OCI-LY3 (cell line): Measurements from ENCODE around the gene NBEAL2.

Experiments used
- H2AFZ ChIP-seq: fragments of 200-600, 300-600 bp; shearing (Covaris generic); 2 replicates; pipeline ENCODE4 v1.6.0; 2014; ENCODE audit warnings: antibody characterized with exemption, low read depth, low read length
- H3K27ac ChIP-seq: fragments of 200-600, 300-600 bp; sonication (generic); 2 replicates; pipeline ENCODE4 v1.5.1; 2014; ENCODE audit warnings: mild to moderate bottlenecking, low read length, moderate library complexity, mixed read lengths
- H3K27me3 ChIP-seq: fragments of 200-600, 300-600 bp; sonication (generic); 2 replicates; pipeline ENCODE4 v1.6.1; 2014; ENCODE audit warnings: low read depth, low read length, mixed read lengths
- H3K36me3 ChIP-seq: fragments of 200-600, 300-600 bp; sonication (generic); replicated peaks from 2 replicates; pipeline ENCODE3; 2014; ENCODE audit warnings: low read depth, low read length, mixed read lengths
- H3K4me1 ChIP-seq: fragments of 300-600, 200-600 bp; sonication (generic); 2 replicates; pipeline ENCODE4 v1.6.1; 2014; ENCODE audit warnings: low read length, mixed read lengths
- H3K4me2 ChIP-seq: fragments of 200-600, 300-600 bp; sonication (generic); 2 replicates; pipeline ENCODE4 v1.6.1; 2014; ENCODE audit warnings: low read length, mixed read lengths
- H3K4me3 ChIP-seq: fragments of 300-600, 200-600 bp; sonication (generic); 2 replicates; pipeline ENCODE4 v1.5.1; 2014; ENCODE audit warnings: antibody characterized with exemption, mild to moderate bottlenecking, low read length, moderate library complexity
- H3K79me2 ChIP-seq: fragments of 300-600, 200-600 bp; shearing (Covaris generic); 2 replicates; pipeline ENCODE4 v1.6.1; 2014; ENCODE audit warnings: mild to moderate bottlenecking, low read length, mixed read lengths
- H3K9ac ChIP-seq: fragments of 300-600, 200-600 bp; shearing (Covaris generic); 2 replicates; pipeline ENCODE4 v1.6.0; 2014; ENCODE audit warnings: mild to moderate bottlenecking, low read length, moderate library complexity
- H3K9me3 ChIP-seq: fragments of 200-600, 300-600 bp; shearing (Covaris generic); 2 replicates; pipeline ENCODE4 v1.6.1; 2014; ENCODE audit warnings: low read length, mixed read lengths; ENCODE audit not compliant: insufficient read depth
- H4K20me1 ChIP-seq: fragments of 200-600, 300-600 bp; sonication (generic); 2 replicates; pipeline ENCODE4 v1.6.1; 2016; ENCODE audit warnings: low read length, mixed read lengths; ENCODE audit not compliant: insufficient read depth
- EZH2phosphoT487 ChIP-seq: fragments of 200-600 bp; shearing (Covaris generic); IDR thresholded peaks from 2 replicates; pipeline ENCODE4 v1.6.1; 2018; ENCODE audit warnings: antibody characterized with exemption, mixed run types, low read depth
- TF ChIP-seq, protein P1 (sequence below): fragments of 200-600, 300-600 bp; sonication (generic); IDR thresholded peaks from 2 replicates; pipeline ENCODE4 v1.5.1; 2014; ENCODE audit warnings: antibody characterized with exemption, low read length, low read depth

Gene NBEAL2

DNA sequence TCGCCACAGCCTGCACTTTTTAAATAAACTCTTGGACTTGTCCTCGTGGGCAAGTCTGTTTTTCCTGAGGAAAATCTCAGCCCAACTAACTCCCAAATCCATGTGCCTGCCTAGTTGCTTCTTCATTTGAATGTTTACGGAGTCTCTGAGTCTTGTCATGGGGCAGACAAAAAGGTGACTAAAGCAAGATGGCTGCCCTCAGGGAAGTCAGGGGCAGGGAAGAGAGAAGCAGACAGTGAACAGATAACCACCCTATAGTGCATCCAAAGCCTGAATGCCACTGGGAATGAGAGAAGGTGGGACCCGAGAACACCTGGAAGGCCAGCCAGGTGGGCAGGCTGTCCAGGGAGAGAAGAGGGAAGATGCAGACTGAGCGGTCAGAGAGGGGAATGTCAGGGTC, 24.3 kb upstream of the NBEAL2 start:
- peaks cover 15% of the 10 kb centered on the region for H3K36me3 ChIP-seq
- no peak overlapping the region for H3K4me3 ChIP-seq
- H3K9ac ChIP-seq: no peak overlapping the region
- H4K20me1 ChIP-seq: peaks cover 88% of the 10 kb centered on the region
- H3K79me2 ChIP-seq: peaks cover 98% of the 10 kb centered on the region
- no peak overlapping the region for H2AFZ ChIP-seq
- TF ChIP-seq, protein P1, sequence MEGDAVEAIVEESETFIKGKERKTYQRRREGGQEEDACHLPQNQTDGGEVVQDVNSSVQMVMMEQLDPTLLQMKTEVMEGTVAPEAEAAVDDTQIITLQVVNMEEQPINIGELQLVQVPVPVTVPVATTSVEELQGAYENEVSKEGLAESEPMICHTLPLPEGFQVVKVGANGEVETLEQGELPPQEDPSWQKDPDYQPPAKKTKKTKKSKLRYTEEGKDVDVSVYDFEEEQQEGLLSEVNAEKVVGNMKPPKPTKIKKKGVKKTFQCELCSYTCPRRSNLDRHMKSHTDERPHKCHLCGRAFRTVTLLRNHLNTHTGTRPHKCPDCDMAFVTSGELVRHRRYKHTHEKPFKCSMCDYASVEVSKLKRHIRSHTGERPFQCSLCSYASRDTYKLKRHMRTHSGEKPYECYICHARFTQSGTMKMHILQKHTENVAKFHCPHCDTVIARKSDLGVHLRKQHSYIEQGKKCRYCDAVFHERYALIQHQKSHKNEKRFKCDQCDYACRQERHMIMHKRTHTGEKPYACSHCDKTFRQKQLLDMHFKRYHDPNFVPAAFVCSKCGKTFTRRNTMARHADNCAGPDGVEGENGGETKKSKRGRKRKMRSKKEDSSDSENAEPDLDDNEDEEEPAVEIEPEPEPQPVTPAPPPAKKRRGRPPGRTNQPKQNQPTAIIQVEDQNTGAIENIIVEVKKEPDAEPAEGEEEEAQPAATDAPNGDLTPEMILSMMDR: no peak
- TF ChIP-seq EZH2phosphoT487: no peak
- H3K4me1 ChIP-seq: peaks cover 60% of the 10 kb centered on the region
- H3K27me3 ChIP-seq: no peaks in the 10 kb centered on the region
- H3K27ac ChIP-seq: peak overlapping the region; percentile 49; the same call in 1 of the 2 replicates
- no peaks in the 10 kb centered on the region for H3K9me3 ChIP-seq
- H3K4me2 ChIP-seq: no peak overlapping the region

DNA sequence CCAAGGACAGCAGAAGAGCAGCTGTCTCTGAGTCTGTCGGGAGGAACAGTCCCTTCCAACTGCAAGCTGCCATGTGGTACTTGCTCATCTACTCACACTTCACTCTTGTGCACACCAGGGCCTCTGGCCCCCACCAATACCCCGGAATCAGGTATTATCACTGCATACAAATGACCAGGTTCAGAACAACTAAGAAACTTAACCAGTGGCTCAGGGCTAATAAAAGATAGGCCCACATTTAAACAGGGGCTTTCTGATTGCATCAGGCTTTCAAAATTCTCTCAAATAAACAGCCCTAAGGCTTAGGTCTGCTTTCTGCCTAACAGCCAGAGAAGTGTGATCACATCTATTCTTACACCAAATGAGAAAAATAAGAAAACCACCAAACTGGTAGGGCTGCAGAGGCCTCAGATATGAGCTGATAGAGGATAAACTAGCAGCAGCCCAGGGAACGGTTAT, 23.6 kb upstream of the NBEAL2 start:
- peaks cover 66% of the 10 kb centered on the region for H3K4me1 ChIP-seq
- H3K27ac ChIP-seq: peak overlapping the region; percentile 49
- H3K79me2 ChIP-seq: peaks cover 98% of the 10 kb centered on the region
- H2AFZ ChIP-seq: no peak overlapping the region
- peak overlapping the region; percentile 1; the same call in 1 of the 2 replicates for H3K4me2 ChIP-seq
- peaks cover 18% of the 10 kb centered on the region for H3K36me3 ChIP-seq
- H3K9me3 ChIP-seq: no peaks in the 10 kb centered on the region
- H3K27me3 ChIP-seq: no peaks in the 10 kb centered on the region
- H4K20me1 ChIP-seq: peaks cover 88% of the 10 kb centered on the region
- TF ChIP-seq, protein P1: no peak
- TF ChIP-seq EZH2phosphoT487: no peak
- H3K4me3 ChIP-seq: no peak overlapping the region
- peak overlapping the region; percentile 1; the same call in 1 of the 2 replicates for H3K9ac ChIP-seq

DNA sequence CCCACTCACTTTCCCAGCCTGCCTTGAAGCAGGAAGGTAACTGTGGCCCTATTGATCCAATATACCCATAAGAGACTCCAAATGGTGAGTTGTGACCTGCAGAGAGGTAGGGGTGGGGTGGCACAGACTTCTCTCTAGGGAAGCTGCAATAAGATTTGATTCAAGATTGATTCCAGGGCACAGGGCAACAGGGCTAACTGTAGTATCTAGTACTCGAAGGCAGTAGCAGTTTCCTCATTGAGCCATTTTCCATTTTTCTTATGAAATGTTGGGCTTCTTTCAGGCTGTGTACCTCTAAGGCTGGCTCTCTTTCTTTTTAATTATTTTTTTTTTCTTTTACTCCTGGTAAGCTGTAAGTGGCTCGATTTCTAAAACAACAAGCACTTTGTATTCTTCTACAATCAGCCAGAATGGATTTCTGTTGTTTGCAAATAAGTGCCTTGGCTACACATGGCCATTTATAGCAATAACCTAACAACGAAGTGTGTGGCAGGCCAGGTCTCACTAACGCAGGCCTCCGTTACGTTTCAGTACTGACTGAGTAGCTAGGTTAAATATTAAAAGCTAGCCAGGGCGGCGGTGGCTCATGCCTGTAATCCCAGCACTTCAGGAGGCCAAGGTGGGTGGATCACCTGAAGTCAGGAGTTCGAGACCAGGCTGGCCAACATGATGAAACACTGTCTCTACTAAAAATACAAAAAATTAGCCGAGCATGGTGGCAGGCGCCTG, 22.2 kb upstream of the NBEAL2 start:
- Histone ChIP-seq H3K36me3 (peaks cover 18% of the 10 kb centered on the region), H3K9me3 (no peaks in the 10 kb centered on the region), H3K27ac (no peak overlapping the region), H3K27me3 (no peaks in the 10 kb centered on the region), H3K4me1 (peaks cover 71% of the 10 kb centered on the region), H3K4me3 (no peak overlapping the region), H3K79me2 (peaks cover 99% of the 10 kb centered on the region), H3K4me2 (no peak overlapping the region), H3K9ac (no peak overlapping the region), H2AFZ (no peak overlapping the region), H4K20me1 (peaks cover 94% of the 10 kb centered on the region)
- no peak for TF ChIP-seq EZH2phosphoT487
- TF ChIP-seq, protein P1: no peak

DNA sequence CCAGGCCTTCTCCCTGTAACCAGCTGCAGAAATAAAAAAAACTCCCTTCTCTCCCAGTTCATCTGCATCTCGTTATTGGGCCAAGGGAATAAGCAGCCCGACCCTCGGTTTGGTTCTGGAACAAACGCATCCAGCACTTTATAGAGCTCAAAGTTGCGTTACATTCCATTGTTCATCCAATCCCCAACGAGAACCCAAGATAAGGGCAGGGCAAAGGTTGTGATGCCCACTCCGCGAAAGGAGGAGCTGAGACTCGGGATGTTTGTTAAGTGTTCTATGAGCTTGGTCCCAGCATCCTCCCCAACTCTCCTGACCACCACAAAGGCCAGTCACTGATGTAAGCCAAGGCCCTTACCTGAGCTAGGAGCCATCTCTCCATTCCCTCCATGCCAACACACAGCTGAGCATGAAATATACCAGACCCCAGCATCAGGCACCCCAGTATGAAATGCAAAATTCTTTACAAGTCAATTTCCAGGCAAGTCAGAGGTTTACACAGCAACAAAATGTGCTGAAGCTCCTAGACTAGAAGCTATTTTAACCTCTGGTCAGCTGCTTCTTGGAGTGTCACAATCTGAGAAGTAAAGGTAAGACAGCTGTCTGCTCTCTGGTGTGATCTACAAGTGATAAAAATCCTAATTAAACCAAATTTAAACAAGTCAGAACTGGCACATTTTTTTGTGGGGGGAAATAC, 20.9 kb upstream of the NBEAL2 start:
- H4K20me1 ChIP-seq: peaks cover 89% of the 10 kb centered on the region
- H3K9ac ChIP-seq: no peak overlapping the region

More for the DNA sequence above, 20.9 kb upstream of the NBEAL2 start:
- no peak overlapping the region for H2AFZ ChIP-seq
- H3K27ac ChIP-seq: no peak overlapping the region
- H3K9me3 ChIP-seq: no peaks in the 10 kb centered on the region
- H3K79me2 ChIP-seq: peaks cover 97% of the 10 kb centered on the region
- peaks cover 58% of the 10 kb centered on the region for H3K4me1 ChIP-seq
- H3K36me3 ChIP-seq: peaks cover 25% of the 10 kb centered on the region
- no peak for TF ChIP-seq EZH2phosphoT487
- TF ChIP-seq, protein P1: no peak
- no peak overlapping the region for H3K4me2 ChIP-seq
- H3K4me3 ChIP-seq: no peak overlapping the region
- H3K27me3 ChIP-seq: no peaks in the 10 kb centered on the region
